HFFc6 (cell line): Measurements from ENCODE around the gene ZIC2. TPM values are rescaled to one million over a fixed set of nuclear protein-coding genes. Genes with fewer than 3 reads are reported as not detected.

Source experiments
- DNase-seq: peaks from one replicate; pipeline ENCODE4 v3.0.0-alpha.2; 2018
- H3K27ac Mint-ChIP-seq: 2 replicates; pipeline ENCODE4 v1.8.0; 2020; ENCODE audit warnings: mild to moderate bottlenecking, mixed read lengths
- H3K27me3 Mint-ChIP-seq: 2 replicates; pipeline ENCODE4 v1.8.0; 2021; ENCODE audit warnings: mild to moderate bottlenecking, moderate library complexity, mixed read lengths; ENCODE audit not compliant: insufficient read depth
- H3K36me3 Mint-ChIP-seq: 2 replicates; pipeline ENCODE4 v1.8.0; 2021; ENCODE audit warnings: low read depth, mixed read lengths
- H3K4me1 Mint-ChIP-seq: 2 replicates; pipeline ENCODE4 v1.8.0; 2020; ENCODE audit warnings: low read depth, mixed read lengths
- H3K4me3 Mint-ChIP-seq: 2 replicates; pipeline ENCODE4 v1.8.0; 2020; ENCODE audit warnings: mild to moderate bottlenecking, moderate library complexity, mixed read lengths
- H3K9me3 Mint-ChIP-seq: 2 replicates; pipeline ENCODE4 v1.8.0; 2020; ENCODE audit warnings: mild to moderate bottlenecking, mixed read lengths
- total RNA-seq, 6 experiments: library from RNA; stranded (reverse); fragmentation: NEBNext Ultra II Directional; extraction: Animal tissue kit (Norgen Biotek cat#: 25700); gene quantifications; 2 replicates in 1 of 6; 3 replicates in 5 of 6; pipeline ENCODE4 v1.2.3, GENCODE V29; 2021
- TF ChIP-seq, protein P1 (sequence below): fragments of 200-600 bp; sonication (generic); IDR thresholded peaks from 2 replicates; pipeline ENCODE4 v1.5.0; 2021; ENCODE audit warnings: antibody characterized with exemption, mild to moderate bottlenecking

The ZIC2 gene
- total RNA-seq, 6 experiments from 2014 or later: 0.07 to 1.9 (median 1.2) TPM; not detected in 1

DNA sequence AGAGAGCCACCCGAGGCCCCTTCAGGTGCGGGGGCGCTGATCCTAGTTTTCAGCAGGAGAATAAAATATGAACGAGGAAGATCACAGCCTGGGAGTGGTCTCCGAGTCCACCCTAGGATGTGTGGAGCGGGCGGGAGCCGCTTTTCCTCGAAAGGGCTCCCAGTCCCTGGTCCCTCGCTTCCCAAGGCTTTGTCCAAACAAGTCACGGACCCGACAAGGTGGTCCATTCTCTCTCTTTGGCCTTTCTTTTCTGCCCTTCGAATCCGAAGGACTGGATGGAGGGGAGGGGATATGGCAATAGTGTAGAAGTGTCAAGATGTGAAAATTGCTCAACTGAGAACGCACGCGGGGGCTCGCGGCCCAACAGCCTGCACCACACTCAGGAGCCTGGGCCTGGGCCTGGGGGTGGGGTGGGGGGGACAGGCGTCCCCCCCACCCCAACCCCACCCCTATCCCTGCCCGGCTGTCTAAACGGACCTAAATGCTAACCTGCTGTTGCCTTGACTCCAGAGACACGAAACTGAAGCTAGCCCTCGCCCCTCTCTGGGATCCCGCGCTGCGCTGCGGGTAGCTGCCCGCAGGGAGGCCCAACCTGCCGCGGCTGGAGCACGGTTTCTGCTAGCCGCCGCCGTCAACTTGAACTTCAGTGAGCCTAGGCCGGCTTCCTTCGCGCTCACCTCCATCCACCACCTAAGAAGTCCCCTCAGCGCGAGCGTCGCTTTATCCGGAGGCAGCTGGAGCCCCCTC is 7.1 kb downstream of the ZIC2 start:
- Mint-ChIP-seq H3K27me3 (peaks cover 85% of the 10 kb centered on the region), H3K4me3 (no peak overlapping the region), H3K36me3 (peaks cover 5% of the 10 kb centered on the region; the same call in 1 of the 2 replicates), H3K9me3 (no peaks in the 10 kb centered on the region), H3K4me1 (peaks cover 38% of the 10 kb centered on the region), H3K27ac (no peak overlapping the region)
- TF ChIP-seq, protein P1, sequence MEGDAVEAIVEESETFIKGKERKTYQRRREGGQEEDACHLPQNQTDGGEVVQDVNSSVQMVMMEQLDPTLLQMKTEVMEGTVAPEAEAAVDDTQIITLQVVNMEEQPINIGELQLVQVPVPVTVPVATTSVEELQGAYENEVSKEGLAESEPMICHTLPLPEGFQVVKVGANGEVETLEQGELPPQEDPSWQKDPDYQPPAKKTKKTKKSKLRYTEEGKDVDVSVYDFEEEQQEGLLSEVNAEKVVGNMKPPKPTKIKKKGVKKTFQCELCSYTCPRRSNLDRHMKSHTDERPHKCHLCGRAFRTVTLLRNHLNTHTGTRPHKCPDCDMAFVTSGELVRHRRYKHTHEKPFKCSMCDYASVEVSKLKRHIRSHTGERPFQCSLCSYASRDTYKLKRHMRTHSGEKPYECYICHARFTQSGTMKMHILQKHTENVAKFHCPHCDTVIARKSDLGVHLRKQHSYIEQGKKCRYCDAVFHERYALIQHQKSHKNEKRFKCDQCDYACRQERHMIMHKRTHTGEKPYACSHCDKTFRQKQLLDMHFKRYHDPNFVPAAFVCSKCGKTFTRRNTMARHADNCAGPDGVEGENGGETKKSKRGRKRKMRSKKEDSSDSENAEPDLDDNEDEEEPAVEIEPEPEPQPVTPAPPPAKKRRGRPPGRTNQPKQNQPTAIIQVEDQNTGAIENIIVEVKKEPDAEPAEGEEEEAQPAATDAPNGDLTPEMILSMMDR: no peak
- no peak for DNase-seq

DNA sequence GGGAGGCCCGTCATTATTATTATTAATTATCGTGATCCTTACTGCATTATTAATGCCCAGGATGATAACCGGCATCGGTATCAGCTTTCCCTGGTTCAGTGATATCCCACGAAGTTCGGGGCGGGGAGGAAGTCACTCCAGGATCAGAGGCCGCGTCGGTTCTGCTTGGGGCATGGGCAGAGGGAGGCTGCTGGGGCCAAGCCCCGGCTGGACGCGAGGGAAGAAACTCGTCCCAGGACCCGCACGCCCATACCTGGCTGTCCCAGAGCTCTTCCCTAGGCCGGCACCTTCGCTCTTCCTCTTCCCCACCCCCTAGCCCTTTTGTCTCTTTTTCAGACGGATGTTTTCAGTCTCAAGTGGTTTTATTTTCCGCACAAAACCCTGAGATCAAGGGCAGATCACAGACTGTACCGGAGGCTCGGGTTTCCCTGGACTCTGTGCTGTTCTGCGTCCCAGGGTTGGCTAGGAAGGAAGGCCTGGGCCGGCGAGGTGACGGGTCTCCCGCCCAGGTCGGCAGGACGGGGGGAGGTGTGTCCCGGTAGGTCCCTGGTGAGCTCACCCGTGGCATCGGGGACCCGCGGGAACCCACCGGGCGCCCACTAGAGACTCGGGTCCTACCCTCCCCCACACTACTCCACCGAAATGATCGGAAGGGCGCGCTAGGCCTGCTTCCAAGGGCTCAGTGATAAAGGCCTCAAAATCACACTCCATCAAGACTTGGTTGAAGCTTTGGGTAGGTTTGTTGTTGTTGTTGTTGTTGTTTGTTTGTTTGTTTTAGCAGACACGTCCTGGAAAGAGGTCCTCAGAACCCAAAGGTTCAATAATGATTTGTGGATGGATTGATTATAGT is 7.9 kb downstream of the ZIC2 start:
- DNase-seq: no peak
- no peak overlapping the region; the same call in 1 of the 2 replicates for H3K4me3 Mint-ChIP-seq
- peaks cover 30% of the 10 kb centered on the region for H3K4me1 Mint-ChIP-seq
- peaks cover 85% of the 10 kb centered on the region for H3K27me3 Mint-ChIP-seq
- peaks cover 3% of the 10 kb centered on the region; the same call in 1 of the 2 replicates for H3K36me3 Mint-ChIP-seq
- TF ChIP-seq, protein P1: no peak
- H3K9me3 Mint-ChIP-seq: no peaks in the 10 kb centered on the region
- H3K27ac Mint-ChIP-seq: no peak overlapping the region

DNA sequence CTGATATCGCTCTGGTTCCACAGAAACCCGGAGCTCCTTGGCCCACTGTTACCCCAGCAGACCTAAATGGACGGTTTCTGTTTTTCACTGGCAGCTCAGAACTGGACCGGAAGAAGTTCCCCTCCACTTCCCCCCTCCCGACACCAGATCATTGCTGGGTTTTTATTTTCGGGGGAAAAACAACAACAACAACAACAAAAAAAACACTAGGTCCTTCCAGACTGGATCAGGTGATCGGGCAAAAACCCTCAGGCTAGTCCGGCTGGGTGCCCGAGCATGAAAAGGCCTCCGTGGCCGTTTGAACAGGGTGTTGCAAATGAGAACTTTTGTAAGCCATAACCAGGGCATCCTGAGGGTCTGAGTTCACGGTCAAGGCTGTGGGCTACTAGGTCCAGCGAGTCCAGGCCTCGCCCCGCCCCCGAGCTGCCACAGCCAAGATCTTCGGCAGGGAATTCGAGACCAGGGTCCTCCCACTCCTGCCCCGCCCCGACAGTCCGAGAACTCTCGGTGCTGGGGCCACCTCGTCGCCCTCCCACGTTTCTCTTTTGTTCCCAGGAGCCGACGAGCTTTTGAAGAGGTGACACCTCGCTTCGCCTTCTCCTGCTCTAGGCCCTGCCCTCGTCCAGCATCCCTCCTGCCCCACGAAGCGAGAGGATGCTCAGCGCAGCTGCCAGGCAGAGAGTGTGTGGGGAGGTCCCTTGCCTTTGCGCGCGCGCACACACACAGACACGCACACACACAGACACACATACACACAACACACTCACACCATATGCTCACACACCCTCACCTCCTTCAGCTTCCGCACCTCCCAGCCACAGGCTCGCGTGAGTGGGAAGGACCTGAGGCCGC is 8.8 kb downstream of the ZIC2 start:
- Mint-ChIP-seq H3K27ac (no peak overlapping the region), H3K4me1 (peaks cover 28% of the 10 kb centered on the region), H3K9me3 (no peaks in the 10 kb centered on the region), H3K4me3 (no peak overlapping the region; the same call in 1 of the 2 replicates), H3K27me3 (peaks cover 88% of the 10 kb centered on the region), H3K36me3 (0 out of 2 replicates have a peak, but pooled peaks cover 6% of the 10 kb centered on the region)
- TF ChIP-seq, protein P1: no peak
- DNase-seq: no peak

DNA sequence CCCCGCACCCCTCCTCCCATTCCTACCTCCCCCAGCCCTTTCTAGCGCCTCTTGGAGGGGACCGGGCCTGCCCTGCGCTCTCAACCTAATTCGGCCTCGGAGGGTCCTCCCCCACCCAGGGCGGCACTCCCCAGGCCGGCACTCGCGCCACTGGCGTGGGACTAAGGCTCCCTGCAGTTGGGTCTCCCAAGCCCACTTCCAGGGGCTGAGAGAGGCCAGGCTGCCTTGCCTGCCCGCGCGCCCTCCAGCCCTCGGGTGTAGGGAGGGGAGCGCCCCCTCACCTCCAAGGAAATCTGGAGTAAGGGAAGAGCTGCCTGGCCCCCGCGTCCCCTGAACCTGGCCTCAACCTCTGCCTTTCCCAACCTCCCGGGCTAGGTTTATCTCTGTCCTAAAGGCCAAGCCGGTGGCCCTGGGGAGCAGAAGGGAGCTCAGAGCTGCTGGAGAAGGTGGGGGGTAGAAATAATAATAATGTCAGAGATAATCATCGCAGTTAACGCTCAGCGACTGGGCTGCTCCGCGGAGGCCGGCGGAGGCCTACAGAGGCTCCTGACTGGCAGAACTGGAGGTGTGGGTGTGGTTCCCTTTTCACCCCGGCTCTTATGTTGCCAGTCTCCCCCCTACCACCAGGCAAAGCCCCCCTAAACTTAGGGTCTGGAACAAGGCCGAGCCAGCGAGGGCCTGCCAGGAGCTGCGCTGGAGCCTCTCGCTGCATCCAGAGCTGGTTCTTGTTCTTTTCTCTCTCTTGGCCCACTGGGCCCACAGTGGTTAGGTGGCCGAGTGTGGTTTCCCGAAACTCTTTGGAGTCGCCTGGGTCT is 9.6 kb downstream of the ZIC2 start:
- DNase-seq: no peak
- H3K4me3 Mint-ChIP-seq: no peak overlapping the region
- 0 out of 2 replicates have a peak, but pooled peaks cover 2% of the 10 kb centered on the region for H3K9me3 Mint-ChIP-seq
- TF ChIP-seq, protein P1: no peak
- H3K27me3 Mint-ChIP-seq: peaks cover 89% of the 10 kb centered on the region
- H3K27ac Mint-ChIP-seq: no peak overlapping the region
- peaks cover 24% of the 10 kb centered on the region for H3K4me1 Mint-ChIP-seq
- H3K36me3 Mint-ChIP-seq: 0 out of 2 replicates have a peak, but pooled peaks cover 10% of the 10 kb centered on the region
